Neural cell (in vitro differentiated cells): ENCODE results near the gene TTC9.

Source experiments
- EZH2 ChIP-seq: fragments of 200-600, 300-800 bp; shearing (Covaris generic), sonication (generic); IDR thresholded peaks from 2 replicates; pipeline ENCODE4 v1.6.1; 2014; ENCODE audit warnings: antibody characterized with exemption, low read length, borderline replicate concordance, mild to moderate bottlenecking; ENCODE audit not compliant: insufficient read depth, poor library complexity, severe bottlenecking
- POLR2AphosphoS5 ChIP-seq: IDR thresholded peaks from 2 replicates; pipeline ENCODE4 v1.6.1; 2012
- TAF1 ChIP-seq: IDR thresholded peaks from 2 replicates; pipeline ENCODE4 v1.6.1; 2012; ENCODE audit warnings: low read depth
- TF ChIP-seq, protein P1 (sequence below): fragments of 450-650 bp; IDR thresholded peaks from 2 replicates; pipeline ENCODE4 v1.5.1; 2014; ENCODE audit warnings: antibody characterized with exemption, mild to moderate bottlenecking, moderate library complexity; ENCODE audit not compliant: poor library complexity, severe bottlenecking

- TF ChIP-seq, protein P1, sequence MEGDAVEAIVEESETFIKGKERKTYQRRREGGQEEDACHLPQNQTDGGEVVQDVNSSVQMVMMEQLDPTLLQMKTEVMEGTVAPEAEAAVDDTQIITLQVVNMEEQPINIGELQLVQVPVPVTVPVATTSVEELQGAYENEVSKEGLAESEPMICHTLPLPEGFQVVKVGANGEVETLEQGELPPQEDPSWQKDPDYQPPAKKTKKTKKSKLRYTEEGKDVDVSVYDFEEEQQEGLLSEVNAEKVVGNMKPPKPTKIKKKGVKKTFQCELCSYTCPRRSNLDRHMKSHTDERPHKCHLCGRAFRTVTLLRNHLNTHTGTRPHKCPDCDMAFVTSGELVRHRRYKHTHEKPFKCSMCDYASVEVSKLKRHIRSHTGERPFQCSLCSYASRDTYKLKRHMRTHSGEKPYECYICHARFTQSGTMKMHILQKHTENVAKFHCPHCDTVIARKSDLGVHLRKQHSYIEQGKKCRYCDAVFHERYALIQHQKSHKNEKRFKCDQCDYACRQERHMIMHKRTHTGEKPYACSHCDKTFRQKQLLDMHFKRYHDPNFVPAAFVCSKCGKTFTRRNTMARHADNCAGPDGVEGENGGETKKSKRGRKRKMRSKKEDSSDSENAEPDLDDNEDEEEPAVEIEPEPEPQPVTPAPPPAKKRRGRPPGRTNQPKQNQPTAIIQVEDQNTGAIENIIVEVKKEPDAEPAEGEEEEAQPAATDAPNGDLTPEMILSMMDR: no peak
- TF ChIP-seq POLR2AphosphoS5 (no peak), EZH2 (no peak), TAF1 (no peak)
These were observed 6.6 kb downstream of the TTC9 start for GRCh38 chr14:70648346-70648745.
